ENCODE measurements around the gene PTPRT. TPM values are rescaled to one million over a fixed set of nuclear protein-coding genes. Genes with fewer than 3 reads are reported as not detected.

Gene PTPRT
- total and polyA plus RNA-seq, 10 of the 15 experiments (the other 5 are each of a cell fraction or from before 2014, with no cell fraction given), result not detected

GRCh38 chr20:42350521-42350920 lies 839.2 kb downstream of the PTPRT start:
- DNase-seq (ENCODE audit: low read depth, low spot score) (no peak), ATAC-seq (no peak), FAIRE-seq (no peak)
- no peak overlapping the region for H3K9ac ChIP-seq (ENCODE audit: control insufficient read depth, insufficient read depth, low read length)
- H3K27ac ChIP-seq (ENCODE audit: control insufficient read depth, insufficient read depth), result no peak overlapping the region
- in situ Hi-C loops (cut with MboI) (no loop called here), intact Hi-C loops (cut with micrococcal nuclease; ENCODE audit: unreplicated experiment) (no loop called here)
- no peak overlapping the region for H3K4me3 ChIP-seq
- 14% methylated on average over 7 of the region's 7 CpGs for WGBS (ENCODE audit: insufficient coverage, insufficient replicate concordance, low lambda C conversion rate, missing lambda C conversion rate)
- no peak overlapping the region for H2AFZ ChIP-seq (ENCODE audit: control insufficient read depth, low read depth, low read length)
- H3K4me2 ChIP-seq (ENCODE audit: control insufficient read depth, insufficient read depth), result no peak overlapping the region
- no peaks in the 10 kb centered on the region for H3K27me3 ChIP-seq (replicated peaks in 1 of 2; ENCODE audit: control insufficient read depth in 2 of 2, insufficient read depth in 2 of 2, low read length in 1 of 2)
- no peaks in the 10 kb centered on the region for H3K4me1 ChIP-seq (ENCODE audit: control insufficient read depth, insufficient read depth, low read length)
- ChIA-PET POLR2A (no interaction called here), CTCF (no interaction called here), RAD21 (ENCODE audit: unreplicated experiment) (interaction anchor here (0.9 kb wide), 1 partner anchor 34 kb away, joined by 3 read pairs; no protein-coding TSS in a partner anchor), SMC1A (ENCODE audit: uncharacterized antibody, unreplicated experiment) (no interaction called here)
- H3K79me2 ChIP-seq (ENCODE audit: control insufficient read depth, insufficient read depth, low read length), result no peaks in the 10 kb centered on the region
- H3K36me3 ChIP-seq (ENCODE audit: control insufficient read depth in 2 of 2, insufficient read depth in 2 of 2, low read length in 1 of 2), result no peaks in the 10 kb centered on the region
- H3K9me3 ChIP-seq (replicated peaks; ENCODE audit: control insufficient read depth, insufficient read depth, low read length), result no peaks in the 10 kb centered on the region
- no TSS peak for BruUV-seq (replicated peaks)
- no peaks in the 10 kb centered on the region for H4K20me1 ChIP-seq (ENCODE audit: control insufficient read depth, insufficient read depth)
- TF ChIP-seq ZNF217 (IDR thresholded peaks at IDR 0.05) (no peak), ZNF592 (IDR thresholded peaks at IDR 0.05) (no peak), YY1 (IDR thresholded peaks at IDR 0.05; ENCODE audit: low read depth, low read length) (no peak), NKRF (conservative IDR thresholded peaks at IDR 0.05) (no peak), NFYA (IDR thresholded peaks at IDR 0.05; ENCODE audit: borderline replicate concordance, low read depth, low read length) (no peak)
